ENCODE measurements around the gene ADGRG2.

Gene ADGRG2

GRCh38 chrX:18970465-18970864 lies 151.8 kb downstream of the ADGRG2 start:
- no peaks in the 10 kb centered on the region for H3K27me3 ChIP-seq (ENCODE audit: insufficient read depth, low read length)
- H3K9ac ChIP-seq (ENCODE audit: low read depth, low read length): no peak overlapping the region
- no peaks in the 10 kb centered on the region for H3K4me1 ChIP-seq (ENCODE audit: insufficient read depth, low read length)
- no peaks in the 10 kb centered on the region for H3K9me3 ChIP-seq (ENCODE audit: insufficient read depth, low read depth, low read length)
- H3K36me3 ChIP-seq (ENCODE audit: insufficient read depth, low read depth, low read length): no peaks in the 10 kb centered on the region
- no peak overlapping the region for H3K27ac ChIP-seq (ENCODE audit: low read length)
- no peak overlapping the region for H3K4me3 ChIP-seq (ENCODE audit: low read length)

GRCh38 chrX:18966624-18967023 lies 155.6 kb downstream of the ADGRG2 start:
- Histone ChIP-seq H3K4me1 (ENCODE audit: insufficient read depth, low read length) (no peaks in the 10 kb centered on the region), H3K27ac (ENCODE audit: low read length) (no peak overlapping the region), H3K9me3 (ENCODE audit: insufficient read depth, low read depth, low read length) (no peaks in the 10 kb centered on the region), H3K36me3 (ENCODE audit: insufficient read depth, low read depth, low read length) (no peaks in the 10 kb centered on the region), H3K4me3 (ENCODE audit: low read length) (no peak overlapping the region), H3K27me3 (ENCODE audit: insufficient read depth, low read length) (no peaks in the 10 kb centered on the region), H3K9ac (ENCODE audit: low read depth, low read length) (no peak overlapping the region)

- H3K9ac ChIP-seq (ENCODE audit: low read depth, low read length): no peak overlapping the region
- no peaks in the 10 kb centered on the region for H3K4me1 ChIP-seq (ENCODE audit: insufficient read depth, low read length)
- H3K36me3 ChIP-seq (ENCODE audit: insufficient read depth, low read depth, low read length): no peaks in the 10 kb centered on the region
- H3K27me3 ChIP-seq (ENCODE audit: insufficient read depth, low read length): no peaks in the 10 kb centered on the region
- H3K9me3 ChIP-seq (ENCODE audit: insufficient read depth, low read depth, low read length): no peaks in the 10 kb centered on the region
- no peak overlapping the region for H3K27ac ChIP-seq (ENCODE audit: low read length)
- no peak overlapping the region for H3K4me3 ChIP-seq (ENCODE audit: low read length)
Measured at GRCh38 chrX:18964901-18965300, 157.4 kb downstream of the ADGRG2 start.

GRCh38 chrX:18964026-18964425 lies 158.2 kb downstream of the ADGRG2 start:
- Histone ChIP-seq H3K36me3 (ENCODE audit: insufficient read depth, low read depth, low read length) (no peaks in the 10 kb centered on the region), H3K4me1 (ENCODE audit: insufficient read depth, low read length) (no peaks in the 10 kb centered on the region), H3K27ac (ENCODE audit: low read length) (no peak overlapping the region), H3K4me3 (ENCODE audit: low read length) (no peak overlapping the region), H3K27me3 (ENCODE audit: insufficient read depth, low read length) (no peaks in the 10 kb centered on the region), H3K9me3 (ENCODE audit: insufficient read depth, low read depth, low read length) (no peaks in the 10 kb centered on the region), H3K9ac (ENCODE audit: low read depth, low read length) (no peak overlapping the region)

GRCh38 chrX:18962329-18962728 lies 159.9 kb downstream of the ADGRG2 start:
- H3K9ac ChIP-seq (ENCODE audit: low read depth, low read length): no peak overlapping the region
- no peak overlapping the region for H3K27ac ChIP-seq (ENCODE audit: low read length)

GRCh38 chrX:18961686-18962085 lies 160.6 kb downstream of the ADGRG2 start:
- H3K9me3 ChIP-seq (ENCODE audit: insufficient read depth, low read depth, low read length): no peaks in the 10 kb centered on the region
- no peaks in the 10 kb centered on the region for H3K27me3 ChIP-seq (ENCODE audit: insufficient read depth, low read length)
- no peak overlapping the region for H3K9ac ChIP-seq (ENCODE audit: low read depth, low read length)
- H3K4me1 ChIP-seq (ENCODE audit: insufficient read depth, low read length): no peaks in the 10 kb centered on the region
- no peak overlapping the region for H3K4me3 ChIP-seq (ENCODE audit: low read length)
- H3K27ac ChIP-seq (ENCODE audit: low read length): no peak overlapping the region
- H3K36me3 ChIP-seq (ENCODE audit: insufficient read depth, low read depth, low read length): no peaks in the 10 kb centered on the region

More at GRCh38 chrX:18962329-18962728, 159.9 kb downstream of the ADGRG2 start:
- H3K4me3 ChIP-seq (ENCODE audit: low read length): no peak overlapping the region
- H3K9me3 ChIP-seq (ENCODE audit: insufficient read depth, low read depth, low read length): no peaks in the 10 kb centered on the region
- H3K27me3 ChIP-seq (ENCODE audit: insufficient read depth, low read length): no peaks in the 10 kb centered on the region
- no peaks in the 10 kb centered on the region for H3K36me3 ChIP-seq (ENCODE audit: insufficient read depth, low read depth, low read length)
- no peaks in the 10 kb centered on the region for H3K4me1 ChIP-seq (ENCODE audit: insufficient read depth, low read length)

- Histone ChIP-seq H3K9me3 (ENCODE audit: insufficient read depth, low read depth, low read length) (no peaks in the 10 kb centered on the region), H3K36me3 (ENCODE audit: insufficient read depth, low read depth, low read length) (peaks cover 4% of the 10 kb centered on the region; the same call in 1 of the 2 replicates), H3K4me3 (ENCODE audit: low read length) (no peak overlapping the region), H3K27me3 (ENCODE audit: insufficient read depth, low read length) (no peaks in the 10 kb centered on the region), H3K27ac (ENCODE audit: low read length) (no peak overlapping the region), H3K4me1 (ENCODE audit: insufficient read depth, low read length) (no peaks in the 10 kb centered on the region), H3K9ac (ENCODE audit: low read depth, low read length) (no peak overlapping the region)
Measured at GRCh38 chrX:18956303-18957032, 165.8 kb downstream of the ADGRG2 start.

- no peaks in the 10 kb centered on the region for H3K27me3 ChIP-seq (ENCODE audit: insufficient read depth, low read length)
- no peaks in the 10 kb centered on the region for H3K9me3 ChIP-seq (ENCODE audit: insufficient read depth, low read depth, low read length)
- no peak overlapping the region for H3K27ac ChIP-seq (ENCODE audit: low read length)
- no peak overlapping the region for H3K4me3 ChIP-seq (ENCODE audit: low read length)
- no peak overlapping the region for H3K9ac ChIP-seq (ENCODE audit: low read depth, low read length)
- H3K4me1 ChIP-seq (ENCODE audit: insufficient read depth, low read length): no peaks in the 10 kb centered on the region
- peaks cover 7% of the 10 kb centered on the region; the same call in 1 of the 2 replicates for H3K36me3 ChIP-seq (ENCODE audit: insufficient read depth, low read depth, low read length)
Measured at GRCh38 chrX:18955676-18956075, 166.6 kb downstream of the ADGRG2 start.

- Histone ChIP-seq H3K4me3 (ENCODE audit: low read length) (no peak overlapping the region), H3K9me3 (ENCODE audit: insufficient read depth, low read depth, low read length) (no peaks in the 10 kb centered on the region), H3K27ac (ENCODE audit: low read length) (no peak overlapping the region), H3K4me1 (ENCODE audit: insufficient read depth, low read length) (no peaks in the 10 kb centered on the region), H3K36me3 (ENCODE audit: insufficient read depth, low read depth, low read length) (peaks cover 11% of the 10 kb centered on the region; the same call in 1 of the 2 replicates), H3K9ac (ENCODE audit: low read depth, low read length) (no peak overlapping the region), H3K27me3 (ENCODE audit: insufficient read depth, low read length) (no peaks in the 10 kb centered on the region)
Measured at GRCh38 chrX:18951032-18951431, 171.2 kb downstream of the ADGRG2 start.

- no peak overlapping the region for H3K27ac ChIP-seq (ENCODE audit: low read length)
Measured at GRCh38 chrX:18949944-18950301, 172.3 kb downstream of the ADGRG2 start.

GRCh38 chrX:18949291-18949943 lies 172.9 kb downstream of the ADGRG2 start:
- Histone ChIP-seq H3K4me1 (ENCODE audit: insufficient read depth, low read length) (no peaks in the 10 kb centered on the region), H3K9me3 (ENCODE audit: insufficient read depth, low read depth, low read length) (no peaks in the 10 kb centered on the region), H3K36me3 (ENCODE audit: insufficient read depth, low read depth, low read length) (peaks cover 11% of the 10 kb centered on the region; the same call in 1 of the 2 replicates), H3K4me3 (ENCODE audit: low read length) (no peak overlapping the region), H3K9ac (ENCODE audit: low read depth, low read length) (no peak overlapping the region), H3K27me3 (ENCODE audit: insufficient read depth, low read length) (no peaks in the 10 kb centered on the region), H3K27ac (ENCODE audit: low read length) (no peak overlapping the region)

More at GRCh38 chrX:18949944-18950301, 172.3 kb downstream of the ADGRG2 start:
- Histone ChIP-seq H3K4me3 (ENCODE audit: low read length) (no peak overlapping the region), H3K4me1 (ENCODE audit: insufficient read depth, low read length) (no peaks in the 10 kb centered on the region), H3K36me3 (ENCODE audit: insufficient read depth, low read depth, low read length) (peaks cover 11% of the 10 kb centered on the region; the same call in 1 of the 2 replicates), H3K27me3 (ENCODE audit: insufficient read depth, low read length) (no peaks in the 10 kb centered on the region), H3K9ac (ENCODE audit: low read depth, low read length) (no peak overlapping the region), H3K9me3 (ENCODE audit: insufficient read depth, low read depth, low read length) (no peaks in the 10 kb centered on the region)

- Histone ChIP-seq H3K4me3 (ENCODE audit: low read length) (no peak overlapping the region), H3K36me3 (ENCODE audit: insufficient read depth, low read depth, low read length) (peaks cover 20% of the 10 kb centered on the region; the same call in 1 of the 2 replicates), H3K9ac (ENCODE audit: low read depth, low read length) (no peak overlapping the region), H3K9me3 (ENCODE audit: insufficient read depth, low read depth, low read length) (no peaks in the 10 kb centered on the region), H3K4me1 (ENCODE audit: insufficient read depth, low read length) (no peaks in the 10 kb centered on the region), H3K27ac (ENCODE audit: low read length) (no peak overlapping the region), H3K27me3 (ENCODE audit: insufficient read depth, low read length) (no peaks in the 10 kb centered on the region)
Measured at GRCh38 chrX:18946611-18947010, 175.7 kb downstream of the ADGRG2 start.
